H1 (cell line): ENCODE results near the gene SLC6A3. TPM values are rescaled to one million over a fixed set of nuclear protein-coding genes. Genes with fewer than 3 reads are reported as not detected.

Source experiments
- ASH2L ChIP-seq: fragments of 200-600, 300-600 bp; sonication (generic); IDR thresholded peaks from one replicate; pipeline ENCODE4 v1.7.1; 2017; ENCODE audit warnings: low read length
- CBX8 ChIP-seq: fragments of 300-800, 300-1000 bp; sonication (generic); IDR thresholded peaks from 2 replicates; pipeline ENCODE4 v1.7.1; 2016; ENCODE audit warnings: low read depth, low read length, borderline replicate concordance
- KDM4A ChIP-seq: IDR thresholded peaks from one replicate; pipeline ENCODE4 v1.7.1; 2012; ENCODE audit warnings: low read depth, mild to moderate bottlenecking, moderate library complexity, low read length, inconsistent platforms; ENCODE audit not compliant: severe bottlenecking
- POLR2A ChIP-seq, 2 experiments: IDR thresholded peaks; 1 replicate in 1 of 2; 2 replicates in 1 of 2; pipeline ENCODE4 v1.6.1; 2011; ENCODE audit warnings: low read depth in 2 of 2, low read length in 2 of 2, mild to moderate bottlenecking in 2 of 2; ENCODE audit errors: control extremely low read depth in 1 of 2
- POU5F1 ChIP-seq: IDR thresholded peaks from 2 replicates; pipeline ENCODE4 v1.6.1; 2011; ENCODE audit warnings: low read depth, mild to moderate bottlenecking, low read length, moderate library complexity
- RAD21 ChIP-seq, 2 experiments: IDR thresholded peaks in 1 of 2; conservative IDR thresholded peaks in 1 of 2; 2 replicates each; pipeline ENCODE4 v1.6.1; 2011; ENCODE audit warnings: low read depth in 2 of 2, low read length in 2 of 2, improper control_type of control experiment in 1 of 2, inconsistent platforms in 1 of 2, mild to moderate bottlenecking in 1 of 2, moderate library complexity in 1 of 2
- SIN3A ChIP-seq, 2 experiments: IDR thresholded peaks in 1 of 2; conservative IDR thresholded peaks in 1 of 2; 2 replicates each; pipeline ENCODE4 v1.6.1; 2011 to 2012; ENCODE audit warnings: low read length in 2 of 2, improper control_type of control experiment in 1 of 2, low read depth in 1 of 2, mild to moderate bottlenecking in 1 of 2
- SIRT6 ChIP-seq: IDR thresholded peaks from one replicate; pipeline ENCODE4 v1.7.1; 2012; ENCODE audit warnings: low read length, inconsistent platforms
- SP4 ChIP-seq: IDR thresholded peaks from 2 replicates; pipeline ENCODE4 v1.6.1; 2012; ENCODE audit warnings: low read length, inconsistent platforms
- TAF1 ChIP-seq: IDR thresholded peaks from 2 replicates; pipeline ENCODE4 v1.6.1; 2011; ENCODE audit warnings: mild to moderate bottlenecking, low read depth, low read length
- polyA plus RNA-seq, 7 experiments: library from polyadenylated mRNA; depleted of rRNA in 3 of 7; stranded (reverse) in 5 of 7; unstranded in 2 of 7; fragments of >200 nt in 5 of 7; fragments of 200-250 nt in 2 of 7; gene quantifications; 1 replicate in 5 of 7; 2 replicates in 1 of 7; 4 replicates in 1 of 7; pipeline versions ENCODE4 v1.2.1 to v1.2.3, GENCODE V29; 2011 to 2013; ENCODE audit warnings: missing spikeins in 2 of 7, mixed read lengths in 2 of 7
- total RNA-seq: library from RNA; stranded (reverse); fragmentation: NEBNext Ultra II Directional; extraction: Animal tissue kit (Norgen Biotek cat#: 25700); gene quantifications from 2 replicates; pipeline ENCODE4 v1.2.1, GENCODE V29; 2021
- TF ChIP-seq, protein P1 (sequence below): fragments of 300-600 bp; sonication (generic); IDR thresholded peaks from 2 replicates; pipeline ENCODE4 v1.7.1; 2012; ENCODE audit warnings: low read length, moderate library complexity, mild to moderate bottlenecking, inconsistent platforms; ENCODE audit not compliant: insufficient replicate concordance
- TF ChIP-seq, protein P2 (sequence below): IDR thresholded peaks from 2 replicates; pipeline ENCODE4 v1.6.1; 2012; ENCODE audit warnings: inconsistent platforms

The SLC6A3 gene
- total and polyA plus RNA-seq, 2 of the 8 experiments (the other 6 are each of a cell fraction or from before 2014, with no cell fraction given) = 0.48 to 0.91 TPM

DNA sequence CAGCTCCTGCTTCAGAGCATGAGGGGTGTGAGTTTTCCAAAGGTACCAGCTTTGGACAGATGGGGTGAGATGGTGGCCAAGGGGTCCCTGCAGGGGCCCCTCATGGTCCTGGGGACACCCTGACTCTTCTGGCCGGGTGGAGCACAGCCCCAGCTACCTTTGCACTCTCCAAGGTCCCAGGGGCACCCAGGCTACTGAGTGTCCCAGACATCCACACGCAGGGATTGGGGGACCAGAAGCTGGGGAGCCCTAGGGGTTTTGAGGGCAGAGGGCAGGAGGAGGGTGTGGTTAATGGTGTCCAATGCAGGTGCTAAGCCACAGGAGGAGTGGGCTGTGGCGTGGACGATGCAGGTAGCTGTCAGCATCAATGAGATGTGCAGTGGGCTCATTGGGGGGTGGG lies 84.4 kb downstream of the SLC6A3 start (continued):
- TF ChIP-seq, protein P1, sequence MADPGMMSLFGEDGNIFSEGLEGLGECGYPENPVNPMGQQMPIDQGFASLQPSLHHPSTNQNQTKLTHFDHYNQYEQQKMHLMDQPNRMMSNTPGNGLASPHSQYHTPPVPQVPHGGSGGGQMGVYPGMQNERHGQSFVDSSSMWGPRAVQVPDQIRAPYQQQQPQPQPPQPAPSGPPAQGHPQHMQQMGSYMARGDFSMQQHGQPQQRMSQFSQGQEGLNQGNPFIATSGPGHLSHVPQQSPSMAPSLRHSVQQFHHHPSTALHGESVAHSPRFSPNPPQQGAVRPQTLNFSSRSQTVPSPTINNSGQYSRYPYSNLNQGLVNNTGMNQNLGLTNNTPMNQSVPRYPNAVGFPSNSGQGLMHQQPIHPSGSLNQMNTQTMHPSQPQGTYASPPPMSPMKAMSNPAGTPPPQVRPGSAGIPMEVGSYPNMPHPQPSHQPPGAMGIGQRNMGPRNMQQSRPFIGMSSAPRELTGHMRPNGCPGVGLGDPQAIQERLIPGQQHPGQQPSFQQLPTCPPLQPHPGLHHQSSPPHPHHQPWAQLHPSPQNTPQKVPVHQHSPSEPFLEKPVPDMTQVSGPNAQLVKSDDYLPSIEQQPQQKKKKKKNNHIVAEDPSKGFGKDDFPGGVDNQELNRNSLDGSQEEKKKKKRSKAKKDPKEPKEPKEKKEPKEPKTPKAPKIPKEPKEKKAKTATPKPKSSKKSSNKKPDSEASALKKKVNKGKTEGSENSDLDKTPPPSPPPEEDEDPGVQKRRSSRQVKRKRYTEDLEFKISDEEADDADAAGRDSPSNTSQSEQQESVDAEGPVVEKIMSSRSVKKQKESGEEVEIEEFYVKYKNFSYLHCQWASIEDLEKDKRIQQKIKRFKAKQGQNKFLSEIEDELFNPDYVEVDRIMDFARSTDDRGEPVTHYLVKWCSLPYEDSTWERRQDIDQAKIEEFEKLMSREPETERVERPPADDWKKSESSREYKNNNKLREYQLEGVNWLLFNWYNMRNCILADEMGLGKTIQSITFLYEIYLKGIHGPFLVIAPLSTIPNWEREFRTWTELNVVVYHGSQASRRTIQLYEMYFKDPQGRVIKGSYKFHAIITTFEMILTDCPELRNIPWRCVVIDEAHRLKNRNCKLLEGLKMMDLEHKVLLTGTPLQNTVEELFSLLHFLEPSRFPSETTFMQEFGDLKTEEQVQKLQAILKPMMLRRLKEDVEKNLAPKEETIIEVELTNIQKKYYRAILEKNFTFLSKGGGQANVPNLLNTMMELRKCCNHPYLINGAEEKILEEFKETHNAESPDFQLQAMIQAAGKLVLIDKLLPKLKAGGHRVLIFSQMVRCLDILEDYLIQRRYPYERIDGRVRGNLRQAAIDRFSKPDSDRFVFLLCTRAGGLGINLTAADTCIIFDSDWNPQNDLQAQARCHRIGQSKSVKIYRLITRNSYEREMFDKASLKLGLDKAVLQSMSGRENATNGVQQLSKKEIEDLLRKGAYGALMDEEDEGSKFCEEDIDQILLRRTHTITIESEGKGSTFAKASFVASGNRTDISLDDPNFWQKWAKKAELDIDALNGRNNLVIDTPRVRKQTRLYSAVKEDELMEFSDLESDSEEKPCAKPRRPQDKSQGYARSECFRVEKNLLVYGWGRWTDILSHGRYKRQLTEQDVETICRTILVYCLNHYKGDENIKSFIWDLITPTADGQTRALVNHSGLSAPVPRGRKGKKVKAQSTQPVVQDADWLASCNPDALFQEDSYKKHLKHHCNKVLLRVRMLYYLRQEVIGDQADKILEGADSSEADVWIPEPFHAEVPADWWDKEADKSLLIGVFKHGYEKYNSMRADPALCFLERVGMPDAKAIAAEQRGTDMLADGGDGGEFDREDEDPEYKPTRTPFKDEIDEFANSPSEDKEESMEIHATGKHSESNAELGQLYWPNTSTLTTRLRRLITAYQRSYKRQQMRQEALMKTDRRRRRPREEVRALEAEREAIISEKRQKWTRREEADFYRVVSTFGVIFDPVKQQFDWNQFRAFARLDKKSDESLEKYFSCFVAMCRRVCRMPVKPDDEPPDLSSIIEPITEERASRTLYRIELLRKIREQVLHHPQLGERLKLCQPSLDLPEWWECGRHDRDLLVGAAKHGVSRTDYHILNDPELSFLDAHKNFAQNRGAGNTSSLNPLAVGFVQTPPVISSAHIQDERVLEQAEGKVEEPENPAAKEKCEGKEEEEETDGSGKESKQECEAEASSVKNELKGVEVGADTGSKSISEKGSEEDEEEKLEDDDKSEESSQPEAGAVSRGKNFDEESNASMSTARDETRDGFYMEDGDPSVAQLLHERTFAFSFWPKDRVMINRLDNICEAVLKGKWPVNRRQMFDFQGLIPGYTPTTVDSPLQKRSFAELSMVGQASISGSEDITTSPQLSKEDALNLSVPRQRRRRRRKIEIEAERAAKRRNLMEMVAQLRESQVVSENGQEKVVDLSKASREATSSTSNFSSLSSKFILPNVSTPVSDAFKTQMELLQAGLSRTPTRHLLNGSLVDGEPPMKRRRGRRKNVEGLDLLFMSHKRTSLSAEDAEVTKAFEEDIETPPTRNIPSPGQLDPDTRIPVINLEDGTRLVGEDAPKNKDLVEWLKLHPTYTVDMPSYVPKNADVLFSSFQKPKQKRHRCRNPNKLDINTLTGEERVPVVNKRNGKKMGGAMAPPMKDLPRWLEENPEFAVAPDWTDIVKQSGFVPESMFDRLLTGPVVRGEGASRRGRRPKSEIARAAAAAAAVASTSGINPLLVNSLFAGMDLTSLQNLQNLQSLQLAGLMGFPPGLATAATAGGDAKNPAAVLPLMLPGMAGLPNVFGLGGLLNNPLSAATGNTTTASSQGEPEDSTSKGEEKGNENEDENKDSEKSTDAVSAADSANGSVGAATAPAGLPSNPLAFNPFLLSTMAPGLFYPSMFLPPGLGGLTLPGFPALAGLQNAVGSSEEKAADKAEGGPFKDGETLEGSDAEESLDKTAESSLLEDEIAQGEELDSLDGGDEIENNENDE = no peak
- TF ChIP-seq CBX8 = no peak
- no peak for TF ChIP-seq SIRT6
- no peak for TF ChIP-seq POLR2A (IDR thresholded peaks at IDR 0.05; ENCODE audit: control extremely low read depth in 1 of 2, low read depth in 2 of 2, low read length in 2 of 2)
- TF ChIP-seq RAD21 (IDR thresholded peaks at IDR 0.05 in 1 of 2, conservative IDR thresholded peaks at IDR 0.05 in 1 of 2; ENCODE audit: low read depth in 2 of 2, low read length in 2 of 2) = no peak
- TF ChIP-seq POU5F1 = no peak
- TF ChIP-seq SIN3A (conservative IDR thresholded peaks at IDR 0.05 in 1 of 2, IDR thresholded peaks at IDR 0.05 in 1 of 2; ENCODE audit: low read depth in 1 of 2, low read length in 2 of 2) = no peak
- TF ChIP-seq ASH2L = no peak
- no peak for TF ChIP-seq TAF1
- TF ChIP-seq, protein P2, sequence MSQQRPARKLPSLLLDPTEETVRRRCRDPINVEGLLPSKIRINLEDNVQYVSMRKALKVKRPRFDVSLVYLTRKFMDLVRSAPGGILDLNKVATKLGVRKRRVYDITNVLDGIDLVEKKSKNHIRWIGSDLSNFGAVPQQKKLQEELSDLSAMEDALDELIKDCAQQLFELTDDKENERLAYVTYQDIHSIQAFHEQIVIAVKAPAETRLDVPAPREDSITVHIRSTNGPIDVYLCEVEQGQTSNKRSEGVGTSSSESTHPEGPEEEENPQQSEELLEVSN = no peak
- TF ChIP-seq KDM4A = no peak
- TF ChIP-seq SP4 = no peak
